ENCODE results near the gene SEC14L1.

Gene SEC14L1

GRCh38 chr17:77146882-77147281 is 6.1 kb downstream of the SEC14L1 start:
- no peaks in the 10 kb centered on the region for H3K36me3 ChIP-seq (ENCODE audit: control insufficient read depth, insufficient read depth, low read length)

GRCh38 chr17:77147357-77147801 is 6.6 kb downstream of the SEC14L1 start:
- H3K79me2 ChIP-seq = peaks cover 46% of the 10 kb centered on the region
- H3K27me3 ChIP-seq (ENCODE audit: control insufficient read depth, insufficient read depth, low read length) = no peaks in the 10 kb centered on the region
- H3K9ac ChIP-seq = no peak overlapping the region
- no peaks in the 10 kb centered on the region for H3K9me3 ChIP-seq (ENCODE audit: control insufficient read depth, low read length)
- H3K4me3 ChIP-seq (ENCODE audit: low read depth, low read length) = peak overlapping the region; percentile 24
- H3K27ac ChIP-seq = peak overlapping the region; percentile 70
- H2AFZ ChIP-seq = no peak overlapping the region
- no peak overlapping the region for H3K4me2 ChIP-seq (ENCODE audit: low read length)
- H3K36me3 ChIP-seq (ENCODE audit: control insufficient read depth, insufficient read depth, low read length) = no peaks in the 10 kb centered on the region
- no peak for TF ChIP-seq CTCF (IDR thresholded peaks at IDR 0.05)
- H3K4me1 ChIP-seq = peaks cover 12% of the 10 kb centered on the region

More at GRCh38 chr17:77146882-77147281, 6.1 kb downstream of the SEC14L1 start:
- peak; percentile 34 for TF ChIP-seq CTCF (IDR thresholded peaks at IDR 0.05)
- H3K27ac ChIP-seq = peak overlapping the region; percentile 70
- H3K27me3 ChIP-seq (ENCODE audit: control insufficient read depth, insufficient read depth, low read length) = no peaks in the 10 kb centered on the region
- H3K79me2 ChIP-seq = peaks cover 46% of the 10 kb centered on the region
- no peak overlapping the region for H3K4me2 ChIP-seq (ENCODE audit: low read length)
- H3K4me3 ChIP-seq (ENCODE audit: low read depth, low read length) = peak overlapping the region; percentile 24
- no peaks in the 10 kb centered on the region for H3K9me3 ChIP-seq (ENCODE audit: control insufficient read depth, low read length)
- peaks cover 12% of the 10 kb centered on the region for H3K4me1 ChIP-seq
- H2AFZ ChIP-seq = no peak overlapping the region
- no peak overlapping the region for H3K9ac ChIP-seq

- H2AFZ ChIP-seq = no peak overlapping the region
- H3K79me2 ChIP-seq = peaks cover 45% of the 10 kb centered on the region
- peak overlapping the region; percentile 70 for H3K27ac ChIP-seq
- H3K4me2 ChIP-seq (ENCODE audit: low read length) = no peak overlapping the region
- peaks cover 12% of the 10 kb centered on the region for H3K4me1 ChIP-seq
- H3K9me3 ChIP-seq (ENCODE audit: control insufficient read depth, low read length) = no peaks in the 10 kb centered on the region
- TF ChIP-seq CTCF (IDR thresholded peaks at IDR 0.05) = no peak
- no peaks in the 10 kb centered on the region for H3K36me3 ChIP-seq (ENCODE audit: control insufficient read depth, insufficient read depth, low read length)
- no peak overlapping the region for H3K4me3 ChIP-seq (ENCODE audit: low read depth, low read length)
- H3K9ac ChIP-seq = no peak overlapping the region
- H3K27me3 ChIP-seq (ENCODE audit: control insufficient read depth, insufficient read depth, low read length) = no peaks in the 10 kb centered on the region
Measured at GRCh38 chr17:77148077-77148939, 7.5 kb downstream of the SEC14L1 start.

GRCh38 chr17:77148940-77149510 is 8.3 kb downstream of the SEC14L1 start:
- Histone ChIP-seq H3K9ac (no peak overlapping the region), H2AFZ (no peak overlapping the region), H3K4me1 (peaks cover 12% of the 10 kb centered on the region), H3K36me3 (ENCODE audit: control insufficient read depth, insufficient read depth, low read length) (no peaks in the 10 kb centered on the region), H3K4me2 (ENCODE audit: low read length) (no peak overlapping the region), H3K27ac (peak overlapping the region; percentile 70), H3K9me3 (ENCODE audit: control insufficient read depth, low read length) (no peaks in the 10 kb centered on the region), H3K79me2 (peaks cover 43% of the 10 kb centered on the region), H3K4me3 (ENCODE audit: low read depth, low read length) (no peak overlapping the region), H3K27me3 (ENCODE audit: control insufficient read depth, insufficient read depth, low read length) (no peaks in the 10 kb centered on the region)
- TF ChIP-seq CTCF (IDR thresholded peaks at IDR 0.05) = no peak

Measured in parathyroid adenoma (tissue), 2 donors.